C4-2B (cell line): ENCODE measurements around the gene SLC6A17.

Experiments
- H3K27ac ChIP-seq: fragments of 450-650 bp; 2 replicates; pipeline ENCODE4 v1.5.1; 2017
- CTCF ChIP-seq: fragments of 450-650 bp; conservative IDR thresholded peaks from 2 replicates; pipeline ENCODE4 v1.5.1; 2017; ENCODE audit warnings: mild to moderate bottlenecking
- ZFX ChIP-seq: fragments of 450-650 bp; IDR thresholded peaks from 2 replicates; pipeline ENCODE4 v1.6.1; 2017

SLC6A17 gene

DNA sequence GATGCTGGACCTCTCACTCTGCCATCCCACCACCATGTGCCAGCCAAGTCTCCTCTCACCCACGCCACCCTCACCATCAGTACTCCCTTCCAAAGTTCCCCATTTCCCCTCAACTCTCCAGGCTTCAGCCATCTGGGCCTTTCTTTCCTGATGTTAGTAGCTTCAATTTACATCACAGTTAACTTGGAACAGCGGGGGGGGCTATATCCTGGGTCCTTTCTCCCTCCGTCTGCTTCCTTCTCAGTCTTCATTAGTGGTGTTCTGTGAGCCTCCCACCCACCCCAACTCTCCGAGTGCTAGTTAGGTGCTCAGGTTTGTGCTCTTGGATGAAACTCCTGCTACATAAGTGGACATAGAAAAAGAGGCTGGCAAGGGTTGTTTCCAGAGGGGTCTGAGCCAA, 91.8 kb downstream of the SLC6A17 start:
- peak overlapping the region; percentile 55 for H3K27ac ChIP-seq
- TF ChIP-seq CTCF (no peak), ZFX (no peak)

- TF ChIP-seq CTCF (no peak), ZFX (no peak)
- peak overlapping the region; percentile 55 for H3K27ac ChIP-seq
These were observed 92.4 kb downstream of the SLC6A17 start for GRCh38 chr1:110242731-110243130.

DNA sequence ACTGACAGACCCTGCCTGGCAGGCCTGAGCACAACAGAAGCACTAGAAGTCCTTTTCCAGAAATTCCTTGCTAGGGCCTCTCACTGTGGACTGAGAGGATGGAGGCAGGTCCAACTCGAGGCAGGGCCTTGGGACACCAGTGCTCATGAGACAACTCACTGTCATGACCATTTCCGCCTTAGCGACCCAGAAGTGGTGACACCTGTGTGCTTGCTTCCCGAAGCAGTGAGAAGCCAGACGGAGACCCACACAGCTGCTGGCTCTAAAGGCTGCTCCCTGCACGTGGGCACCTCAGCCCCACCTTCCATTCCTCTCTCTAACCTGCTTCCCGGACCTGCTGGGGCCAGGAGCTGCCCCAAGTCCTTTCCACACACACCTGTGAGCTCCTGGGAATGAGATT, 92.9 kb downstream of the SLC6A17 start:
- TF ChIP-seq ZFX (no peak), CTCF (no peak)
- peak overlapping the region; percentile 55 for H3K27ac ChIP-seq

DNA sequence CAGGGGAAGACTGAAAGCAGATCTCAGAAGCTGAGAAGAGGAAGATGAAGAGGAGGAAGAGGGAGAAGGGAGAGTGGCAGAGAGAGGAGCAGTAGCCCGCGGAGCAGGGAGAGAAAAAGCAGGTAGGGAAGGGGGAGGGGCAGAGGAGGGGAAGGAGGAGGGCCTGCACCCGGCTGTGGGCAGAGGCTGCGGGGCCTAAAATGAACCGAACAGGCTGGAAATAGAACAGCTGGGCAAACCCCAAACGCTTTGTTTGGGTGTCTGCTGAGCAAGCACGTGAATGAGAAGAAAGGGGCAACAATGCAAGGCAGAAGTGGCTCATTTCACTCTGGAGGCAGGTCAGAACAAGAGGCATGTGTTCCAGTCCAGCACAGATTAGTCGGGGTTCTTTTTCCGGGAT, 93.3 kb downstream of the SLC6A17 start:
- H3K27ac ChIP-seq, result peak overlapping the region; percentile 55
- TF ChIP-seq CTCF (no peak), ZFX (no peak)

DNA sequence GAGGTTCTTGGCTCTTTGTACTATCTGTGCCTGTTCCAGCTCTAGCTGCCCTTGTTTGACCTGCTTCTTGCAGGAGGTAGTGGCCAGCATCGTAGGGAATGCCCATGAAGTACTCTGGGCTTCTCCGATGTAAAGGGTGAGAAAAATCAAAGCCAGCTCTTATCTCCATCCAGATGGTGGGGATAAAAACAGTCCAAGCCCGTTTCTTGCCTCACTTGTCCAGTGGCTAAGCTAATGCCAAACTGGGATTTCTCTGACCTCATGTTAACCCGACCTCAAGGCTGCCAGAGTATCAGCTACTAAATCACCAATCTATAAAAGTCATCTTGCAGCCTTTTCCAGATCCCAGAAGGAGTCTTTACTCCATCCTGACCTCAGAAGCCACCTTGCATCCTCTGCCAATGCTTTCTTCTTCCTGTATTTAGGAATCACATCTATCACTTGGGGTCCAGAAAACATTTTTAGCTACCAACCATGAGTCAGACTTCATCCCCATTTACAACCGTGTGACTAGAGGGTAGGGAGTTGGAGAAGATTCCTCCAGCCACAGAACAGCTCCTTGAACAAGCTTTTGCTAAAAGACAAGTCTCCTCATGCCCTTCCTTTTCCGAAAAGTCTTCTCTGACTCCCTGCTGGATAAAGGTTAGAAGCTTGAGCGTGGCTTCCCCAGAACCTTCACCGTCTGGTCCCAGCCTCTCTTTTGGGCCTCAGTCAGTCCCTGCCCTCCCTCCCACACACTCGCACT, 95.8 kb downstream of the SLC6A17 start:
- TF ChIP-seq CTCF (no peak), ZFX (no peak)
- no peak overlapping the region for H3K27ac ChIP-seq

DNA sequence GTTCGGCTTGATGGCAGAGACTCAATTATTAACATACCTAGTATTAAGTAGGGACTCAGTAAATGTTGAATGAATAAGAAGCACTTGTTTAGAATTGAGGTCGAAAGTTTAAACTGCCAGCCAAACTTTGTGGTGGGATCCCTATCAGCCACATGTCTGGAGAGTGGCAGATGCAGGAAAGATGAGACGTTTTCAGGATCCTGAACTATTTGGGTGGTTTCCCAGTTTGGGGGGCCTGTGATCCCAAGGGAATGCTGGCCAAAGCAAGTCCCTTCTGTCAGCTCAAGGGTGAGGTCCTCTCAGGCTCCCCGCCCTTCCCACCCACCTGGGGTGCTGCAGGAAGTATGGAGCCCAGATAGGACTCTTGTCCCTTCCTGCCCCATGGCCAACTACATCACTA, 98.5 kb downstream of the SLC6A17 start:
- H3K27ac ChIP-seq, result no peak overlapping the region
- no peak for TF ChIP-seq CTCF
- no peak for TF ChIP-seq ZFX

GRCh38 chr1:110249256-110249655, 99.0 kb downstream of the SLC6A17 start:
- TF ChIP-seq CTCF, result no peak
- no peak for TF ChIP-seq ZFX
- H3K27ac ChIP-seq, result no peak overlapping the region
